Kidney capillary endothelial cell (primary cell): Measurements from ENCODE around the gene ETV7.
"Not testable (repeated sequence)": the region's sequence is repeated elsewhere in the genome, so short reads cannot be mapped to it uniquely, and the experiment has no call there.

Experiments used
- DNase-seq: peaks from one replicate; pipeline ENCODE4 v3.0.0-alpha.2; 2018; ENCODE audit warnings: low spot score

Gene ETV7

DNA sequence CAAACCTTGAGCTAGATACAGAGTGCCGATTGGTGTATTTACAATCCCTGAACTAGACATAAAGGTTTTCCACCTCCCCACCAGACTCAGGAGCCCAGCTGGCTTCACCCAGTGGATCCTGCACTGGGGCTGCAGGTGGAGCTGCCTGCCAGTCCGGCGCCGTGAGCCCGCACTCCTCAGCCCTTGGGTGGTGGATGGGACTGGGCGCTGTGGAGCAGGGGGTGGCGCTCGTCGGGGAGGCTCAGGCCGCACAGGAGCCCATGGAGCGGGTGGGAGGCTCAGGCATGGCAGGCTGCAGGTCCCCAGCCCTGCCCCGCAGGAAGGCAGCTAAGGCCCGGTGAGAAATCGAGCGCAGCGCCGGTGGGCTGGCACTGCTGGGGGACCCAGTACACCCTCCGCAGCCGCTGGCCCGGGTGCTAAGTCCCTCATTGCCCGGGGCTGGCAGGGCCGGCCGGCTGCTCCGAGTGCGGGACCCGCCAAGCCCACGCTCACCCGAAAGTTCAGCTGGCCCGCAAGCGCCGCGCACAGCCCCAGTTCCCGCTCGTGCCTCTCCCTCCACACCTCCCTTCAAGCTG is 23.3 kb downstream of the ETV7 start:
- not testable (repeated sequence) for DNase-seq

DNA sequence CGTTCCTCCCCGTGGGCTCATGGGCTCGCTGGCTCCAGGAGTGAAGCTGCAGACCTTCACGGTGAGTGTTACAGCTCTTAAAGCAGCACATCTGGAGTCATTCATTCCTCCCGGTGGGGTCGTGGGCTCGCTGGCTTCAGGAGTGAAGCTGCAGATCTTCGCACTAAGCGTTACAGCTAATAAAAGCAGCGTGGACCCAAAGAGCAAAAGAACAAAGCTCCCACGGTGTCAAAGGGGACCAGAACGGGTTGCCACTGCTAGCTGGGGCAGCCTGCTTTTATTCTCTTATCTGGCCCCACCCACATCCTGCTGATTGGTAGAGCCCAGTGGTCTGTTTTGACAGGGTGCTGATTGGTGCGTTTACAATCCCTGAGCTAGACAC is 24.1 kb downstream of the ETV7 start:
- DNase-seq: not testable (repeated sequence)

DNA sequence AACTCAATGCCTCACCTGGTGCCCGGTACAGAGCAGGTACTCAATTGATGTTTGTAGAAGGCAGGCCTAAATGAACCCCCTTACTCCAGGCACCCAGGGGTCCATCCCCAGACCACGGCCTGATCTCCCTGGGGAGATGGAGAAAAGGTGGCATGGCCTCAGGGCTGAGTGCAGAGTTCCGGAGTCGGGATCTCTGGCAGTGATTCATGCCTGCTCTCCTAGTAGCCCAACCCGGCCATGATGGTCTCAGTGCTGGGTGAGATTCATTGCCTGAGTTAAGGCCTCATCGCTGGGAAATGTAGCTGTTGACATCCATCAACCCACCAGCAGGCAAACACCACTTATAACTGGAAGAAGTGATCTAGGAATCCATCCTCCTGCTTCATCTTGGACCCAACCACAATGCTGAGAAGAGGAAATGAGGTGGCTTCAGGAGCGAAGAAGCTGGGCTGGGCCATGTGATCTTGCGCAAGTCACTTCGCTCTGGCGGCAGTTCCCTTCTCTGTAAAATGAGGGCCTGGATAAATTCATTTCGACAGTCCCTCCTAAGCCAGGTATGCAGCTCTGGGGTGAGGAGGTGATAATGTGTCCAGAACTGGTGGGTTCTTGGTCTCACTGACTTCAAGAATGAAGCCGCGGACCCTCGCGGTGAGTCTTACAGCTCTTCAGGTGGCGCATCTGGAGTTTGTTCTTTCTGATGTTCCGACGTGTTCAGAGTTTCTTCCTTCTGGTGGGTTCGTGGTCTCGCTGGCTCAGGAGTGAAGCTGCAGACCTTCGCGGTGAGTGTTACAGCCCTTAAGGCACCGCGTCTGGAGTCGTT is 24.7 kb downstream of the ETV7 start:
- DNase-seq: no peak

DNA sequence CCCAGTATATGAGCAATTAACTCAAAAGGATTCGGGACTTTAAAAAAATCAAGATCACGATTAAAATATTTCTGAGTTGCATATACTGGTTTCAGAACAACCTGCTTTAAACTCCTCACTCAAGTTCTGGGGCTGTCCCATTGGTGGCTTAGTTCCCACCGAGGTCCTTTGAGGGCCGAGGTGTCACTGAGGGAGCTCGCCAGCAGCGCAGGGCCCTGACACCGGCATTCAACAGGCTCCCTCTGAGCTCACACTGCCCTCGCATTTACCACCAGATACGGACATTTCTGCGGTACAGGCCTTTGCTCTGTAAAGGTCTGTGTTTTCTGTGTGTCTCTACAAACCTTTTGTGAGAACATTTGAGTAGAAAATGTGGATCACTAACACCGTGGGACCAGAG is 26.4 kb downstream of the ETV7 start:
- DNase-seq: no peak

DNA sequence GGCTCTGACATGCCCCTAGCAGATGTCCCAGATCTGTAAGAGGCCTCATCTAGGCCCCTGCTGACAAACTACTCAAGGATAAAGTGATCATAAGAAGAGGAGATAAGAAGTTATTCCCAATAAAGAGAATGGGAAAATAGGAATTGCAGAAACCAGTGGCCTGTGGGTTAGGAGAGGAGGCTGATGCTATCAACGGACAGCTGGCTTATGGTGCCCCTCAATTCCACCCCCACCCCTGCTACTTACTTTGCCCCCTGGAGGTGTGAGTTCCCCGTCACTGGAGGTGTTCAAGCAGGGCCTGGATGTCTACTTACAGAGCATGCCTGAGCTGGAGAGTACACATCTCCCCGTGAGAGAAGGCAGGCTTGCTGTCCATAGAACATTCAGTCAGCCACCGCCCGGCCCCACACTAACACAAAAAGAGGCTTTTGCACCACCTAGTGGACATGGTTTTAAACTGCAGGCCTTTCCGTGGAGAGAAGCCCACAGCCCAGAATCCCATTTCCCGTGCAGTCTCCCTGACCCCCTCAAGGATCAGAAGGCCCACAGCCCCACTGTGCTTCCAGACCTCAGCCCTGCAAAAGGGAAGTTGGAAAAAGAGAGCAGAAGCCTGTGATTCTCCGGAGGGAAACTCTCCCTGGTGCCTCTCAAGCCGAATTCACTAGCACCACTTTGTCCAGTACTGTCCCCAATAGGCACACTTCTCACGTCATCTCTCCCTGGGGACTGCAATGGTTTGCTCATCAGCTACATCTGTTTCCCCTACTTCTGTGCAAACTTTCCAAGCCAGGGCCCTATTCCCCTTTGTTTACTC is 27.0 kb downstream of the ETV7 start:
- peak; percentile 88 for DNase-seq

DNA sequence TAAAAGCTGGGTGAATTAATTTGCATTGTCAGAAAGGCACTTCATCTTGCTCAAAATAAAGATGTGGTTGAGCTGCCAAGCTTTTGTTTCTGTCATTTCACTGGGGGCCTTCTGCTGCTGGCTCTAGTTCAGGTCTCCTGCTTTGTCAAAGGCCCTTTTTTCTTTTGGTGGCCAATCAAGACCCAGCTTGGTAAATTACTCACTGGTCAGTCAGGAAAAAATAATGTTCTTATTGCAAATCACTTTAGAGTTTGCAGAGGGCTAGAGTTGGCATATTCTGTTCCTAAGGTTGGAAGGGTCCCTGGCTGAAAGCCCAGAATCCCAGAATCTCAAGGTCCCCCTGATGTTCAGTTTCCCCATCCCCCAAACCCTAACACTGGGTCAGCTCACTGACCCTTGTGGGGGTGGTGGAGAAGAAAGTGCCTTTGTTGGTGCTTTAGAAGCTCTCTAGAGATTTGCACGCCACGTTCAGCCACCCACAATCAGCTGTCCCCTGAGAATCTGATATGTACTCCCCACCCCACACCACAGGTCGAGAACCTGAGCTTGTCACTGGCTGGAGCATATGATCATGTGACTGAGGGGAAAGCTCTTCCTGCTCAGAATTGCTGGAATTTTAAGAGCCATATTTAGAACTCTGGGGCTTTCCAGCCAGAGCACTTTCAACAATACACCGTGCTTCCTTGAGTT is 29.1 kb downstream of the ETV7 start:
- DNase-seq: no peak

DNA sequence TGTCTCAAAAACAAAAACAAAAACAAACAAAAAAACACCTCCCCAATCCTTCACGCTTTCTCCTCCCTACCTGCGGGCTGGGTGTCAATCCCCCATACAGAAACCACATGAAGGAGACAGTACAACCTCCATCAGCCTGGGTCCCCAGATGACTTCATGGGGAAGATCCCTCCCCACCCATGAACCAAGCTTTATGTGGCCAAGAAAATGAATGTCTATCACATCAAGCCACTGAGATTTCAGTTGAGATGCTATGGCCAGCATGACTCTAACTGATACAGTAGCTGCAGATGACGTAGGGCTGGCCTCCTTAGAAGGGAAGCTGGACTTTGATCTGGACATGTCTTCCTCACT is 29.6 kb downstream of the ETV7 start:
- DNase-seq: no peak

DNA sequence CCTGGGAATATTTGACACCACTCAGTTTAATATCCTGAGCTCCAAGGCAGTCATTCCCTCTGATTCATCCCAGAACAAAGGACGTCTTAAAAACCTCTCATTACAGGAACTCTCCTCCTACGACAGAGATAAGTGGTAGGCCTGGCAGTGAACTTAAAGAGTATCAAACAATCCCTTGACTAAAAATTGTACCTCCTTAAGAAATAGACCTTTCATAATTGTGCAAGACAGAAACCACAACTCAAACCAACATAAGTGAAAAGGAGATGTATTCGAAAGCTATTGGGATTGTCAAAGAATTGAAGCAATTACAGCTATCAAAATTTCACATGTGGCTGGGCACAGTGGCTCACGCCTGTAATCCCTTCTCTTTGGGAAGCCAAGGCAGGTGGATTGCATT is 31.6 kb downstream of the ETV7 start:
- DNase-seq: no peak

DNA sequence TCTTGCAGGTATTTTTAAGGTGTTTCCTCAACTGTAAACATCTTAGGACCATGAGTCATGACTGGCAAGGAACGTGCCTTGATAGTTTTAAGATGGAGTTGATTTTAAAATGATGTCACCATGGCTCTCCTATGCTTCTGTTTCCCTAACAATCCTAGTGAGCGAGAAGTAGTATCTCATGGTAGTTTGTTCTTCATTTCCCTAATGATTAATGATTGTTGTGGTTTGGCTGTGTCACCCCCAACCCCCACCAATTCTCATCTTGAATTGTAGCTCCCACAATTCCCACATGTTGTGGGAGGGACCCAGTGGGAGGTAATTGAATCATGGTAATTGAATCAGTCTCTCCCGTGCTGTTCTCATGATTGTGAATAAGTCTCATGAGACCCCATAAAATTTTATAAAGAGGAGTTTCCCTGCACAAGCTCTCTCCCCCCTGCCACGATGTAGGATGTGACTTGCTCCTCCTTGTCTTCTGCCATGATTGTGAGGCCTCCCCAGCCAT is 34.0 kb downstream of the ETV7 start:
- DNase-seq: no peak

DNA sequence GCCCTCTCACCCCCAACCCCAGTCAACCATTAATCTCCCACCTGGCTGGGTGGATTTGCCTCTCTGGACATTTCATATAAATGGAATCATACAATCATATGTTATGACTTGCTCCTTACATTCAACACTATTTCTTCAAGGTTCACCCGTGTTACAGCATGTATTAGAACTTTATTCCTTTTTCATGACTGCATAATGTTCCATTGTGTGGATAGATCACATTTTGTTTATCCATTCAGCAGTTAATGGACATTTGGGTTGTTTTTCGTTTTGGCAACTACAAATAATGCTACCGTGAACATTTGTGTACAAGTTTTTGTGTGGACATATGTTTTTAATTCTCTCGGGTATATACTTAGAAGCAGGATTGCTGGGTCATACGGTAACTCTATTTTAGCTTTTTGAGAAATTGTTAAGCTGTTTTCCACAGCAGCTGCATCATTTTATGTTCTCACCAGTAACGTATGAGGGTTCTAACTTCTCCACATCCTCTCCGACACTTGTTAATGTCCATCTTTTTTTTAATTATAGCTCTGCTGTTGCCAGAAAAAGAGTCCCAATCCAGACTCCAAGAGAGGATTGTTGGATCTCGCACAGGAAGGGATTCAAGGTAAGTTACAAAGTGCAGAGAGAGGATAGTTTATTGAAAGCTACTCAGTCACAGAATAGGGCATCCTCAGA is 34.9 kb downstream of the ETV7 start:
- no peak for DNase-seq

DNA sequence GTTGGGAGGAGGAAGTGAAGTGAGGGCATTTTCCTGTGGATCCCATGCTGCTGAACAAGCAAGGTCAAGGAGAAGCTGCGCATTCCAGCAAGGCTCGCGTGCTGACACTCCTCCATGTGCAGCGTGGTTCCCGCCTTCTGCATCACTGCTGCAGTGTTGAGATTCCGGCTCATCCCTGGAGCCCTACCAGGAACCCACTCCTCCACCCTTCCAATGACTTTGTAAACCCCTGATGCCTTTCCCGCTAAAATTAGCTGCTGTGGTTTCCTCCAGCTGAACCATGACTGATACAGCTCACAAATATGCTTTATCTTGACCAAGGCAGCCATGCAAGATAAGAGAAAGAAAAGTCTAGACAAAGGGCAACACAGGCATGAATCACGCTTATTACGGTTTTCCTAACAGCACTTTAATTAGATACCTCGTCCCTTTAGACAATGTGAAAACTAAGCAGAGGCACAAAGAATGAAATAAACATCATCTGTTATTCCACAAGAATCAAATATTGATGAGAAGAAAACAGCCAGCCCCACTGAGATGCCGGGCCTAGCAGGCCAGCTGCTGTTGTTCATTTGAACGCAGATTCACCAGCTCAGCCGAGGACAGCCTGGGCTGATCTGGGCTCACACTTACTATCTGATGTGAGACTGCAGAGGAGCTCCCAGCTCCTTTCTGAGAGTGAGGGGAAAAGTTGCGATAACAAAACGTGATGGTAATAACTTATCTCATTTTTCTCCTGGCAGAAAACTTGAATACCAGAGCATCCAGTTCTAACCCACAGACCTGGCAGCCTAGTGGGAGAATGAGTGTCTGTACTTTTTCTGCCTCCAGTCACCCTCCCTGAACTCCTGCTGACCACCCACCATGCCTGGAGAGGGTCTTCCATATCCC is 36.5 kb downstream of the ETV7 start:
- DNase-seq: peak; percentile 94

DNA sequence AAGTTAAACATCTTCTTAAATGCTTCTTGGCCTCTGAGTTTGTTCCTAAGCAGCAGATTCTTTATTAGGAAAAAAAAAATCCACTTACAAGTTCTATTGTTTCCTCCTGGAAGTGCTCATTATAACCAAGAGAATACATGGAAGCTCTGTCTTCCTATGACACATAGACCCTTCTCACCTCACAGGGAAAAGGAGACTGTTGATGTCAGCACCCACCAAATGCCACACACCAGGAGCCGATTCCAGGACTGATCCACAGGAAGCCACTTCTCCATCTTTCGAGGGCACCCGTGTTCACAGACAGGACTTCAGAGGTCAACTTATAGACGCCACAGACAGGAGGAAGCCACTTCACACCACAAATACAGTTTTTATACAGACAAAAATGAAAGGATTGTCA is 37.4 kb downstream of the ETV7 start:
- DNase-seq: peak; percentile 89

DNA sequence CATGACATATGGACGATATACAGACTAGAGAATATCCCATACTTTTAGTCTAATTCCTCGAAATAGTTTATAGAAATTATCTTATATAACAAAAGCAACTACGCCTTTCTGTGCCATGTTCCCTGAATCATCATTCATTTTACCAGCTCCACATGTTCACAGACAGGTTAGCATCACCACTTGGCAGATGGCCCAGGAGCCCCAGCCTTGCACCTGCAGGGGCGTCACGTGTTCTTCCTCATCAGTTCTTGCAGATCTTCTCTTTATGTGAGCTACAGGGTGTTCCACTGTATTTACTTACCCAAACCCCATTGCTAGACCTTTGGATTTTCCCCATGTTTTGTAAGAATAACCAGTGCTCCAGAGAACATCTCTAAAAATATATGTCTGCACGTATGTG is 38.2 kb downstream of the ETV7 start:
- no peak for DNase-seq

DNA sequence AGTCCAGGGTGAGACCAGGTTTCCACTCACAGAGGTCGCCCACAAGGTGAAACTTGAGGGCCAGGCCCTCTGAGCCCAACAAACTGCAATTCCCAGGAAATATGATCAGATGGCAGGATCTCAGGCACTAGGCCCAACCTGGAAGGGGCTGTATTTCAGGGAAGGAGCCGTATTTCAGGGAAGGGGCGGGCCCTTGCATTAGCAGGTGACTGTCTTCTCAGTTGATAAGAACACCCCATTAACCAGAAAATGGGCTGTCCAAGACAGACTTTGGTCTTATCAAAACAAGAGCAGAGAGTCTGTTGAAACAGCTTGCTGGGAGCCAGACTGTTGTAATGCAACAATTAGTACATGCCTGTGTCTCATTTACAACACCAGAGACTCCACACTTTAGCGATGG is 39.8 kb downstream of the ETV7 start:
- no peak for DNase-seq

DNA sequence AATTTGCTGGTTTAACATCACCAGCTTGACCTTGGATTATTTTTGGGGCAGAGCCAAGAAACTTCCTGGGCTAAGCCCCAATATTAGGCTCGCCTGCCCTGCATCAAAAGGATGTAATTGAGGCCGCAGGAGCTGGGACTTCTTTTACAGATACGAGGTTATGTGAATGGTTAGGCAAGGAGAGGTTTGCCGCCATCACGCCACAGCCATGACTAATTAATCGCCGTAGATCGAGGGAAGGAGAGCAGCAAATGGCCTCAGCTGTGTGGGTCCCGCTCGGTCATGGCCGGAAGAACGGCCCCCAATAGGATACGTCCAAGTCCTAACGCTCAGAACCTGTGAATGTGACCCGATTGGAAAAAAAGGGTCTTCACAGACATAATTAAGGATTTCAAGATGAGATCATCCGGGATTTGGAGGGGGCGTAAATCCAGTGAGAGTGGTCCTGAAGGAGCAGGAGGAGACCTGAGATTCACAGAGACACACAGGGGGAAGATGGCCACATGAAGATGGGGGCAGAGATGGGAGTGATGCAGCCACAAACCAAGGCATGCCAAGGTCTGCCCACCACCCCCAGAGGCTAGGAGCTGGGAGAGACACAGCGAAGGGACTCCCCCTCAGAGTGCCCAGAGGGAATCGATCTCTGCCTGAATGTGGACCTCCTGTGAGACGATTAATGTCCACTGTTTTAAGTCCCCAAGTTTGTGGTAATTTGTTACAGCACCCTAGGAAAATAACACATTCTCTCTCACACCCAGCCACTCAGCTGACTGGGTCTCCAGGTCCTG is 40.8 kb downstream of the ETV7 start:
- DNase-seq: no peak

DNA sequence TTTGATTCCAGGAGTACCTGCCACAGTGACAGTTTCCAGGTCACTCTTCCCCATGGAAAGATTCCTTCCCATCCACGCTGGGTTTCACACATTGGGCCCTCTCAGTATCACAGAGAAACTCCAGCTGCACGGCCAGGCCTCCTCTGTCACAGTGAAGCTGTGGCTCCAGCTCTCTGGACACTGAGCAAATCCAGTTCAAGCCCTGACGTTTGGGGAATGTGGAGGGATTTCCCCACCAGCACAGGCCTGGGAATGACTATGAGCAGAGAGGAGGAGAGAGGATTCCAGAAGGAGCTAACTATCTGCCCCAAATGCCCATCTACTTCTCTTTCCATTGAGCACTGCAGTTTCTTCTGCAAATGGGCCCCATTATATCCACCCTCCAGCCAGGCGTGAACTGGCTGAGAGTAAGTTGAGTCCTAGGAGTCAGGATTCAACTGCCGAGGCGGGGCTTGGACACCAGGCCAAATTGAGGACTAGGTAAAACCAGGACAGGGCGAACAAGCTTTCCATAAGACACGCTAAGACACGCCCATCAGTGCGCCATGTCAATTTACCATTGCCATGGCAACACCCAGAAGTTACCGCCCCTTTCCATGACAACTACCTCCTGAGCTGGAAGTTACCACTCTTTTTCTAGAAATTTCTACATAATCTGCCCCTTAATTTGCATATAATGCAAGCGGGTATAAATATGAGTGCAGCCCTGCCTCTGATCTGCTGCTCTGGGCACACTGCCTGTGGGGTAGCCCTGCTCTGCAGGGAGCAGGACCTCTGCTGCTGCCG is 41.6 kb downstream of the ETV7 start:
- no peak for DNase-seq

DNA sequence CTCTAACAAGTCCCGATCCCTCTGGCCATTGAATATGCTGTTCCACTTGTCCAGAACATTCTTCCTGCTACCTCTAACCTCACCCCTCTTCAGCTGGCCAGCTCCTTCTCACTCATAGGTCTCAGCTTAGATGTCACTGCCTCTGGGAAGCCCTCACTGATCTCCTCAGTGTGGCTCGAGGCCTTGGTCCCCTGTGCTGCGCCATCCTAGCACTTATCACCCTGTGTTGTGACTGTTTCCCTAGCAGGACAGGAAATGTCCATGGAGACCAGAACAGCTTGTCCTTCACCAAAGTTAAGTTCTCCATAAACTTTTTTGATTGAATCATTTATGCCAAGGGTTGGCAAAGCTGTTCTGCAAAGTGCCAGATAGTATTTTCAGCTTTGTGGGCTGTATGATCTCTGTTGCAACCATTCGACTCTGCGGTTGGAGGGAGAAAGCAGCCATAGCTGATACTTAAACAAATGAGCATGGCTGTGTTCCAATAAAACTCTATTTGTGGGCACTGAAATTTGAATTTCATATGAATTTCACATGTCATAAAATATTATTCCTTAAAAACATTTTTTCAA is 44.3 kb downstream of the ETV7 start:
- no peak for DNase-seq

DNA sequence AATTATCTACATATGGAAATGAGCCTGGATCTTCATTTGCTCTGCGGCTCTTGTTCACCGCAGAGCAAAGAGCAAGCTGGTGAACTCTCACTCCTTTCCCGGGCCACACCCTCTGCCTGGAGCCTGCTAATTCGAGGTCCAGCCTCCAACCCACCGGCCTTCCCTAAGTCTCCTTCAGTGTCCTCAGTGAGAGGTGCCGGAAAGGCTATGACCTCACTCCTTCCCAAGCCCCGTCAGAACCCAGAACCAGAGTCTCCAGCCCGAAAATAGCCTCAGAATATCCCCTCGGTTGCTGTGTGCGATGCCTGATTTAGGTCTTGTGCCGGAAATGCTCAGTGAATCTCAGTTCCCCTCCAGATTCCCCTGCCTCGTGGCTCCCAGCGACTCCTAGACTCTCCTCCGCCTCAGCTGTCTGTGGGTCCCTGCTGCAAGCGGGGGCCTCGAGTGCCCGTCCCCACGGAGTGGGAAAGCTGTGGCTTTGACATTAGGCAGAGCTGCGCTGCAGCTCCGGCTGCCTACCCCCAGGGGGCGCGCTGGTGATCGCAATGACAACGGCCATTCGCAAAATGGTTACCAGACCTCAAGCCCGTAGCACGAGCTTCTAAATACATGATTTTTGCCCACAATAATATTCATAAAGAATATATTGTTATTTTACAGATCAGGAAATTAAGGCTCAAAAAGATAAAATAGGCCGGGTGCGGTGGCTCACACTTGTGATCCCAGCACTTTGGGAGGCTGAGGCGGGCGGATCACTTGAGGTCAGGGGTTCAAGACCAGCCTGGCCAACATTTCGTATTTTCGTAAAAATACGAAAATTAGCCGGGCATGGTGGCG is 46.6 kb downstream of the ETV7 start:
- DNase-seq: peak; percentile 59
